GM12891 (cell line): Measurements from ENCODE around the gene ATF7IP2.

ENCODE experiments used
- POLR2A ChIP-seq: IDR thresholded peaks from 2 replicates; pipeline ENCODE4 v1.6.1; 2011; ENCODE audit warnings: low read depth, low read length, control low read depth
- POLR2AphosphoS5 ChIP-seq: IDR thresholded peaks from 2 replicates; pipeline ENCODE4 v1.6.1; 2011; ENCODE audit warnings: low read depth, low read length, control low read depth

DNA sequence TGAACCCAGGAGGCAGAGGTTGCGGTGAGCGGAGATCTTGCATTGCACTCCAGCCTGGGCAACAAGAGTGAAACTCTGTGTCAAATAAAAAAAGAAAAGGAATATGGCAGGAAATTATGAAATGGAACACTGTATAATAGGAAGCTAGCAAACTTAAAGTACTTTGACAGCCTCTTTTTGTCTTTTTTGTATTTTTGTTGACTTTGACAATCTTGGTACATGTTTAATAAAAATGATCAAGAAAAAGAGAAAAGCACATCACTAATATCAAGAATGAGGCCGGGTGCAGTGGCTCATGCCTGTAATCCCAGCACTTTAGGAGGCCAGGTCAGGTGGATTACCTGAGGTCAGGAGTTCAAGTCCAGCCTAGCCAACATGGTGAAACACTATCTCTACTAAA is 5.5 kb downstream of the ATF7IP2 start:
- no peak for TF ChIP-seq POLR2AphosphoS5
- TF ChIP-seq POLR2A, result no peak
